Measurements from ENCODE around the gene FBRS.

DNA sequence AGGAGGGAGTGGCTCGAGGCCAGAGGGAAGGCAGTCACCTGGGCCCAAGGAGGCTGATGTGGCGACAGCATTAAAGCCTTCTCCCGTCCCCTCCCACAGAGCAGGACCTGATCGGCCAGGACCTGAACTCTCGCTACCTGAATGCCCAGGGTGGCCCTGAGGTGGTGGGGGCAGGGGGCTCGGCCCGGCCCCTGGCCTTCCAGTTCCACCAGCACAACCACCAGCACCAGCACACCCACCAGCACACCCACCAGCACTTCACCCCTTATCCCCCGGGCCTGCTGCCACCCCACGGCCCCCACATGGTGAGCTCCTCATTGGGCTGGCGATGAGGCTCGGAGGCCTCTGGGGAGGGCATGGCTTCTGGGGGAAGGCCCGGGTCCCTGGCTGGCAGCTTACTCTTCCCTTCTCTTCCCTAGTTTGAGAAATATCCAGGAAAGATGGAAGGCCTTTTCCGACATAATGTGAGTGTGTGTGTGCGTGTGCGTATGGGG, 6.4 kb downstream of the FBRS start:
- TF ChIP-seq POLR2A (IDR thresholded peaks at IDR 0.05) = no peak
- TF ChIP-seq, protein P1, sequence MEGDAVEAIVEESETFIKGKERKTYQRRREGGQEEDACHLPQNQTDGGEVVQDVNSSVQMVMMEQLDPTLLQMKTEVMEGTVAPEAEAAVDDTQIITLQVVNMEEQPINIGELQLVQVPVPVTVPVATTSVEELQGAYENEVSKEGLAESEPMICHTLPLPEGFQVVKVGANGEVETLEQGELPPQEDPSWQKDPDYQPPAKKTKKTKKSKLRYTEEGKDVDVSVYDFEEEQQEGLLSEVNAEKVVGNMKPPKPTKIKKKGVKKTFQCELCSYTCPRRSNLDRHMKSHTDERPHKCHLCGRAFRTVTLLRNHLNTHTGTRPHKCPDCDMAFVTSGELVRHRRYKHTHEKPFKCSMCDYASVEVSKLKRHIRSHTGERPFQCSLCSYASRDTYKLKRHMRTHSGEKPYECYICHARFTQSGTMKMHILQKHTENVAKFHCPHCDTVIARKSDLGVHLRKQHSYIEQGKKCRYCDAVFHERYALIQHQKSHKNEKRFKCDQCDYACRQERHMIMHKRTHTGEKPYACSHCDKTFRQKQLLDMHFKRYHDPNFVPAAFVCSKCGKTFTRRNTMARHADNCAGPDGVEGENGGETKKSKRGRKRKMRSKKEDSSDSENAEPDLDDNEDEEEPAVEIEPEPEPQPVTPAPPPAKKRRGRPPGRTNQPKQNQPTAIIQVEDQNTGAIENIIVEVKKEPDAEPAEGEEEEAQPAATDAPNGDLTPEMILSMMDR (IDR thresholded peaks at IDR 0.05) = no peak
- TF ChIP-seq EP300 (IDR thresholded peaks at IDR 0.05) = no peak
